HepG2 (cell line): Measurements from ENCODE around the gene USP34.

Experiments
- JUND ChIP-seq: sonication (generic); formaldehyde crosslinking; IDR thresholded peaks from 2 replicates; pipeline ENCODE4 v1.8.0; 2022; ENCODE audit warnings: mild to moderate bottlenecking, missing genetic modification reagents
- TCF12 ChIP-seq, 2 experiments: fragments of 450-650 bp in 1 of 2; sonication (generic) in 1 of 2; formaldehyde crosslinking in 1 of 2; IDR thresholded peaks; 2 replicates each; pipeline versions ENCODE4 v1.6.1 to v1.8.0; 2017 to 2022; ENCODE audit warnings: antibody characterized with exemption in 1 of 2, mild to moderate bottlenecking in 1 of 2, missing genetic modification reagents in 1 of 2, moderate library complexity in 1 of 2

- TF ChIP-seq TCF12 (IDR thresholded peaks at IDR 0.05), result no peak
- no peak for TF ChIP-seq TCF12 (CRISPR knock-in tag; IDR thresholded peaks at IDR 0.05)
- no peak for TF ChIP-seq JUND
Observed at GRCh38 chr2:61172671-61173070, 298.2 kb downstream of the USP34 start.
